Cardiac muscle cell (in vitro differentiated cells and primary cell): ENCODE measurements around the gene PRKACA. TPM values are rescaled to one million over a fixed set of nuclear protein-coding genes. Genes with fewer than 3 reads are reported as not detected.

ENCODE experiments used
- DNase-seq, 2 donors: peaks; one replicate each; pipeline versions ENCODE4 v3.0.0 to v3.0.0-alpha.2; 2010 to 2017; ENCODE audit warnings: low read depth in 1 of 2, low spot score in 1 of 2
- H3K27ac ChIP-seq: fragments of 200-600 bp; sonication (generic); 2 replicates; pipeline ENCODE4 v1.5.1; 2016
- H3K27me3 ChIP-seq: fragments of 200-600 bp; sonication (generic); 2 replicates; pipeline ENCODE4 v1.6.0; 2016; ENCODE audit warnings: control low read depth
- H3K36me3 ChIP-seq: fragments of 200-600 bp; sonication (generic); 2 replicates; pipeline ENCODE4 v1.5.1; 2016; ENCODE audit warnings: control low read depth
- H3K4me1 ChIP-seq: fragments of 200-600 bp; sonication (generic); 2 replicates; pipeline ENCODE4 v1.8.1; 2017; ENCODE audit warnings: low read depth, mild to moderate bottlenecking, mixed run types
- H3K4me3 ChIP-seq: fragments of 200-600 bp; sonication (generic); 2 replicates; pipeline ENCODE4 v1.5.1; 2016; ENCODE audit warnings: mild to moderate bottlenecking
- H3K9me3 ChIP-seq: fragments of 200-600 bp; sonication (generic); 2 replicates; pipeline ENCODE4 v1.5.1; 2017; ENCODE audit warnings: low read depth, mild to moderate bottlenecking, control low read depth
- CTCF ChIP-seq: IDR thresholded peaks from 2 replicates; pipeline ENCODE4 v1.5.1; 2012; ENCODE audit warnings: low read depth, mild to moderate bottlenecking, low read length
- polyA plus RNA-seq: library from polyadenylated mRNA; unstranded; fragments of >200 nt; fragmentation: Nextera tagmentation; extraction: Ambion mirVana; gene quantifications from 2 replicates; pipeline ENCODE4 v1.2.1, GENCODE V29; 2016
- total RNA-seq: library from RNA; depleted of rRNA; stranded (reverse); fragments of >200 nt; gene quantifications from 2 replicates; pipeline ENCODE4 v1.2.3, GENCODE V29; 2016

The PRKACA gene
- total and polyA plus RNA-seq, 2 experiments from 2014 or later: 30.6 to 95.2 TPM

DNA sequence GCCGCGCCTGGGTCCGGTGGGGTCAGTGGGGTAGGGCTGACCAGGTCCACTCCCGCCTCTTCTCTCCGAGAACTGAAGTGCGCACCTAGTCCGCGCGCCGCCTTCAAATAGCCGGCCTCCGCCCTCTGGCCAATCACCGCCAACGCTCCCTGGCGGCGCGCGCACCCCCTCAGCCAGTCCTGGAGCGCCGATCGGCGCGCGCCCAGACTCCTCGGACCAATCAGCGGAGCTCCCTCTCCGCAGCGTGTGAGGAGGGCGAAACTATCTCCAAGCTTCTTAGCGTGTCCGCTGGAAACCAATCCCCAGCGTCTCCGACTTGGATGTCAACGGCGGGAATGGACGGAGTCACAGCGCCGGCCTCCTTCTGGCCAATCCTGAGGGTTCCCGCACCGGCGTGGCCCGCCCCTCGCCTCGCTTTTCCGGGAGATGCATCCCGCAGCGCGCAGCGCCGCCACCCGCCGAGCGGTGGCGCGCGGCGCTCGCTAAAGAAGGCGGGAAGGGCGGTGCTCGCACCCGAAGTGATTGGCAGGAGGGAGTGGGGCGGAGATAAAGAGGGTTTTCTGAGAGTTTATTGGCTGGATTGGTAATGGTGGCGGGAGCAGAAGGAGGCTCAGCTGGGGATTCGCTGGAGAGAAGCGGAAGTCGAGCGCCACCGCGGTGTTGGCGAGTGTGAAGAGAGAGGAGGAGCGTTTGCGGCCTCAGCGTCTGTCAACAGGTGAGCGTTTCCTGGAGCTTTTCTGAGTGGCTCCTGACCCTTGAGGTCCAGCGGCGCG lies 19.1 kb upstream of the PRKACA start, which contains the start of gene ASF1B:
ASF1B (minus strand) TSS at position 81 of the 773 bp plus-strand sequence. CDS start 133 bp downstream, outside the sequence.
- peak within 1 kb of the TSS; percentile 91 for H3K27ac ChIP-seq
- peak within 1 kb of the TSS; percentile 65 for H3K4me3 ChIP-seq
- peak; percentile 100 for DNase-seq
- peaks cover 3% of the 10 kb centered on the region for H3K4me1 ChIP-seq
- H3K9me3 ChIP-seq: no peaks in the 10 kb centered on the region
- TF ChIP-seq CTCF: peak; percentile 82
- H3K36me3 ChIP-seq: no peaks in the 10 kb centered on the region
- H3K27me3 ChIP-seq: no peaks in the 10 kb centered on the region

DNA sequence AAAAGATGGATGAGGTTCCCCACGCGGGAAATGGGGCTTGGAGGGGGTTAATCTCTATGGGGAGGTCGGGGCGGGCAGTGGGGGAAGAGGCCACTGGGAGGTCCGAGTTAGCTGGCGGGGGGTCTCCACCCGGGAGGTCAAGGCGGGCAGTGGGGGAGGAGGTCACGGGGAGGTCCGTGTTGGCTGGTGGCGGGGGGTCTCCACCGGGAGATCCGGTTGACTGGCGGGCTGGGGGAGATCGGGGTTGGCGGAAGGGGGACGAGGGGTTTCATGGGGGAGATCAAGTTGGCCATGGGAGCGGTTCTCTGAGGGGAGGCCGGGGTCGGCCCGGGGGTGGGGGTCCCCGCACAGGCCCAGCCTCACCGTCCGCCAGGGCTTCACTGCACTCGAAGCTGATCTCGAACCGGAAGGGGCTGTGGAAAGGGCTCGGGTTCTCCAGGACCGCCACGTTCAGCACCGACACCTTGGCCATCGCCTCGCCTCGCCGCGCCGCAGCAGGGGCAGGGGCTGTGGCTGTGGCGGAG lies 18.5 kb upstream of the PRKACA start:
- H3K27me3 ChIP-seq: no peaks in the 10 kb centered on the region
- H3K9me3 ChIP-seq: no peaks in the 10 kb centered on the region
- no peak for TF ChIP-seq CTCF
- no peaks in the 10 kb centered on the region for H3K36me3 ChIP-seq
- peaks cover 3% of the 10 kb centered on the region for H3K4me1 ChIP-seq
- no peak for DNase-seq
- H3K27ac ChIP-seq: no peak overlapping the region
- H3K4me3 ChIP-seq: peak overlapping the region; percentile 65

DNA sequence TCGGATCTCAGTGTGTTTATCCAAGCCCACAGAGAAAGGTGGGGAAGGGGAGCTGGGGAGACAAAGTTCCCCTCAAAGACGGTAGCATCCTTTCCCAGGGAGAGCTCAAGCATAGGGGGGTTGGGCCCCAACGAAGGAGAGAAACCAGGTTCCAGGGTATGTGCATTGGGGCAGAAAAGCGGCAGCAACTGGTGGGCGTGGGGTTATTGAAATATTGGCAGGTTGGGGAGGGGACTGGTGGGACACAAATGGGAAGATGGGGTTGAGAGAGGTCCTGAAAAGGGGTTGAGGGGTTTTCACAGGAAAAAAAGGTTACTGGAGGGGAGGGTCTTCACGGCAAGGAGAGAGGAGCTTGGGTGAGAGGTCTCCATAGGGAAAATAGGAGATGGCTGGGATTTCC lies 17.8 kb upstream of the PRKACA start:
- no peak for TF ChIP-seq CTCF
- DNase-seq: no peak
- H3K27me3 ChIP-seq: no peaks in the 10 kb centered on the region

DNA sequence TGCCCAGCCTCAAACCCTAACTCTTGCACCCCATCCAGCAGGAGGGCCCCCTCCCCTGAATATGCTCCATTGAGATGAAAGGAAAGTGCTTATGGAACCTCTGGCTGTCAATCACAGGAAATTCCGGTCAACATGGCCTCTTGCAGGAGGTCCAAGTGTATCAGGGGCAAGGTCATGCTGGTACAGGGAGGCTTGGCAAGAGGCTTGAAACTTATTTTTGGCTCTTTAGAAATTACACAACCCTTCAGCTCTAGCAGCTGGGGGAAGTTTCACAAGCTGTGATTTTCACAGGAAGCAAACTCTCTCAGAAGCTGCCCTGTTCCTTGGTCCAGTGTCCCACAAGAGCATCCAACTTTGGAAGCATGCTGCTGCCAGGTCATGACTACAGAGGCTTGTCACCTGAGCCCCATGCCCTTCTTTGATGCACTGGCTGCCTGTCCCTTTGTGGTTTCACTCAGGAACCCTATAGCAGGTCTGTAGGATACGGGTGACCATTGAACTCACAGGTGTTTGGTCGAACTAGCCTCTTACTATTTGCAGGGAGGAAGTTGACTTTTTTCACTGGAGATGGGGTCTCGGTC lies 10.5 kb upstream of the PRKACA start:
- H3K27ac ChIP-seq: peak overlapping the region; percentile 48
- no peaks in the 10 kb centered on the region for H3K9me3 ChIP-seq
- no peak overlapping the region for H3K4me3 ChIP-seq
- H3K4me1 ChIP-seq: no peaks in the 10 kb centered on the region
- TF ChIP-seq CTCF: no peak
- no peaks in the 10 kb centered on the region for H3K27me3 ChIP-seq
- no peaks in the 10 kb centered on the region for H3K36me3 ChIP-seq
- peak in 1 of 2 donors; percentile 64 for DNase-seq

More for the DNA sequence above, 17.8 kb upstream of the PRKACA start:
- Histone ChIP-seq H3K36me3 (no peaks in the 10 kb centered on the region), H3K4me3 (peak overlapping the region; percentile 65), H3K4me1 (peaks cover 3% of the 10 kb centered on the region), H3K27ac (no peak overlapping the region), H3K9me3 (no peaks in the 10 kb centered on the region)

GRCh38 chr19:14127176-14127575 lies 9.6 kb upstream of the PRKACA start:
- no peak overlapping the region for H3K27ac ChIP-seq
- H3K4me1 ChIP-seq: no peaks in the 10 kb centered on the region
- H3K4me3 ChIP-seq: no peak overlapping the region
- no peak for DNase-seq
- H3K27me3 ChIP-seq: no peaks in the 10 kb centered on the region
- no peak for TF ChIP-seq CTCF
- H3K36me3 ChIP-seq: no peaks in the 10 kb centered on the region
- no peaks in the 10 kb centered on the region for H3K9me3 ChIP-seq
